NCI-H2227 treated with DMSO at 0.1 percent for 48 hours (cell line): ENCODE data around the gene CDK9.

Experiments
- DNase-seq: peaks from one replicate; lab custom pipeline; 2025; lab: John Stamatoyannopoulos, UW

Gene CDK9

DNA sequence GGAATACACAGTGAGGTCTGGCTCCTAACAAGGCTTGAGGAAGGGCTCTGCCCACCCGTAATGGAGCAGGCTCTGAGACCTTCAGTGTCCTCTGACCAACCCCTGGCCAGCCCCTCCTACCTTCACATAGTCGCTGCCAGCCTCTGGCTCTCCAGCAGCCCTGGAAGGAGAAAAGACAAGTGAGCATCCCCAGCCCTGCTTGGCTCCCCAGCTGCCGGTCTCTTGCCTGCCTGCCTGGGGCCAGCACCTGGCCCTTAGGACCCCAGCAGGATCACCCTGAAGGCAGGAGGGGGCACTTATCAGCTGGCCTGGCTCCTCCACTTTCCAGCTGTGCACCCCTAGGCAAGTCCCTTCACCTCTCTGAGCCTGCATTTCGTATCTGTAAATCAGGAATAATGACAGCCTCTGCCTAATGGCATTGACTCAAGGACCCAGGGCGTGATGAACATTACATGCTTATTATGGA, 24.3 kb upstream of the CDK9 start:
- no peak for DNase-seq

GRCh38 chr9:127762111-127762676, 23.6 kb upstream of the CDK9 start:
- DNase-seq = no peak

DNA sequence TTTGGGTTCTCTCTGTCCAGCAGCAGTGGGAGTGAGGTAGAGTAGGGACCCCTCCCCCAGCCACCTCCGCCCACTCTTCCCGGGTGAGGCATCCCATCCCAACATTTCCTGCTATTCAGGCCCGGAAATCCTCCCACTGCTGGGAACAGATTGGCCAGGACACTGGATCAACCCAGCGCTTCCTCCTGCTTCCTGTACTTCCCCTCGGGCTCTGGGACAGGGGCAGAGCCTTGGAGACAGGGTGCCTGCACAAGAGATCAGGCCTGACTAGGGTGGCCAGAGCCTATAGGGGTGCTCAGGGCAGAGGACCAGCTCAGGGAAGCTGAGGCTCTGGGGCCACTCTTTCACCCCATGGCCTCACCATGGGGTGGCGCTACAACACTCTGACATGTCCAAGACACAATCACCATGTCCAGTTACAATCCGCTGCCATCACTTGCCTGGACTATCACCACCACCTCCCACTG, 21.9 kb upstream of the CDK9 start:
- no peak for DNase-seq

DNA sequence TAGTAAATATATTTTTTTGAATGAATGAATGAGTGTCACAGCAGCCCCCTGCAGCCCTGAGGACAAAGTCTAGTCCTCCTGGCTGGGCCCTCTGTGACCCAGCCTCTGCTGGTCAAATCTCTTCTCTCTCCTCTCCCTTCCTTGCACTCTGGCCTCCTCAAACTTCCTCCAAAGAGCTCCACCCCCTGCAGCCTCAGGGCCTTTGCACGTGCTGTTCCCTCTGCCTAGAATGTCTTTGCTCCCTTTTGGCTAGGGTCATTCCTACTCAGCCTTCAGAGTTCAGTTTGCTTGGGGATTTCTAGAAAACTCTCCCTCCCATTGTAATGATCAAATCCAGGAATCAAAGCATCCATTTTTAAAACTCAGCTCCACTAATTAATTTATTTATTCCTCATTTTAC, 20.4 kb upstream of the CDK9 start:
- DNase-seq = no peak

- no peak for DNase-seq
These were observed 18.4 kb upstream of the CDK9 start for GRCh38 chr9:127767410-127767809.

GRCh38 chr9:127767909-127768331, 17.9 kb upstream of the CDK9 start:
- DNase-seq = no peak

- no peak for DNase-seq
These were observed 17.1 kb upstream of the CDK9 start for GRCh38 chr9:127768698-127769097.

DNA sequence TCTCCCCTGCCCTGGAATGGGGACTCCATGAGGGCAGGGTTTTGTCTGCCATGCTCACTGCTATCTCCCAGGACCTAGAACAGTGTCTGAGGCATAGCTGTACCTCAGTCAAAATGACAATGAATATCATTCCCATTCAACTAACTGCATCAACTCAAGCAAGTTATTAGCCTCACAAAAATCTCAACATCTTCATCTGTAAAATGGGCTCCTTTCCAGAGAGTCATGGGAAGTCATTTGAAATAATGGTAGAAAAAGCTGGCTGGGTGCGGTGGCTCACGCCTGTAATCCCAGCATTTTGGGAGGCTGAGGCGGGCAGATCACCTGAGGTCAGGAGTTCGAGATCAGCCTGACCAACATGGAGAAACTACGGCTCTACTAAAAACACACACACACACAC, 16.7 kb upstream of the CDK9 start:
- DNase-seq = no peak

- DNase-seq = no peak
These were observed 15.8 kb upstream of the CDK9 start for GRCh38 chr9:127769929-127770582.

GRCh38 chr9:127770583-127770904, 15.3 kb upstream of the CDK9 start:
- no peak for DNase-seq

- DNase-seq = peak; percentile 96
These were observed 14.8 kb upstream of the CDK9 start for GRCh38 chr9:127770905-127771569.

GRCh38 chr9:127771570-127772189, 14.2 kb upstream of the CDK9 start:
- no peak for DNase-seq

- no peak for DNase-seq
These were observed 13.2 kb upstream of the CDK9 start for GRCh38 chr9:127772603-127773002.

GRCh38 chr9:127773272-127773671, 12.6 kb upstream of the CDK9 start:
- DNase-seq = no peak

- DNase-seq = no peak
These were observed 11.9 kb upstream of the CDK9 start for GRCh38 chr9:127773981-127774380.

GRCh38 chr9:127776195-127776923, 9.5 kb upstream of the CDK9 start:
- no peak for DNase-seq

DNA sequence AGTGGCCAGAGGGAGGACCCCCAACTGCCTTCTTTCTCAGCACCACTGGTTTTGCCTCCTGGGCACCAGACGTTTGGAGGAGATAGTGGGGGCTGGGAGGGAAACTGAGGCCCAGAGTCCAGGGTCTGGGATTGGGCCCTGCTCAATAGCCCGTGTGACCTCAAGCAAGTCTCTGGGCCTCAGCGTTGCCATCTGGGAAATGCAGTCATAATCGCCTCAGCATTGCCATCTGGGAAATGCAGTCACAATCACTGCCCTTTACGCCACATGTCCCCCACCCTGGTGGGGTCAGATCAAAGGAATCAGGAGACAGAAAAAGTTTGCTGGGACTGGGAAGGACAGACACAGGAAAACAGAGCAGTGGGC, 8.9 kb upstream of the CDK9 start:
- DNase-seq = no peak

GRCh38 chr9:127777368-127777980, 8.4 kb upstream of the CDK9 start:
- no peak for DNase-seq

DNA sequence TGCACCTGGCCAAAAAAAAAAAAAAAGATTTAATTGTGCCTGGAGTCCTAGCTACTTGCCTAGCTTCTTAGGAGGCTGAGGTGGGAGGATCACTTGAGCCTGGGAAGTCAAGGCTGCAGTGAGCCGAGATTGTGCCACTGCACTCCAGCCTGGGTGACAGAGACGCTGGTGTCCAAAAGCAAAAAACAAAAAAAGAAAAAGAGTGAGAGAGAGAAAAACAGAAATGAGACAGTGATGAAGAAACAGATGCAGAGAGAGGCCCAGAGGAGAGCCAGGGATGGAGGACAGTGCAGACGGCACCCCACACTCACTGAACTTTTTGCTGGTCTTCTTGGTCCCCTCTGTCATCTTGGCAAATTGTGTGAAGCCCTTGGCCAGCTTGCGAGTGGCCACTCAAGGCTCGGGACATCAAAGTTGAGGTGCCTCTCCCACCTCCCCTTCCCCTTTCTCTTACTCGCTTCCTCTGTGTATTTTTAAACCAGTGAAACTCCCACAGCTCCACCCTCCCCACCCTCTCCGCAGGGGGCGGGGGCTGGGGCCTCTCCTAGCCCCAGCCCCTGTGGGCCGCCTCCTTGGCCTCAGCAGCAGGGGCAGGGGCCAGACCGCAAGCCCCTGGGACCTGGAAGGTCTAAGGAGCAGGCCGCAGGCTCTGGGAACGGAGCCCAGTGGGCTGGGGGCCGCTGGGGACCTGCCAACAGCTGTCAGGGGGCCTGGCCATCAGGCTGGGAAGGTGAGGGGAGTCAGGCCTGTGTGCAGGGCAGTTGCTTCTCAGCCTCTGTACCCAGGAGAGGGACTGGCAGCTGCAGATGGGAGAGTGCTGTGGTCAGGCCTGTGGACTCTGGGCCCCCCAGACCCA, 7.3 kb upstream of the CDK9 start, which contains the start of gene SH2D3C:
SH2D3C (minus strand) TSS at position 387 of the 856 bp plus-strand sequence; CDS start at position 348, 39 bp downstream.
- no peak for DNase-seq

- no peak for DNase-seq
These were observed 6.5 kb upstream of the CDK9 start for GRCh38 chr9:127779136-127779981.
